IMR-90 (cell line): ENCODE measurements around the gene EIF1. TPM values are rescaled to one million over a fixed set of nuclear protein-coding genes. Genes with fewer than 3 reads are reported as not detected.

Source experiments
- ATAC-seq: fragments of 200-7000 bp; cut with Tn5 transposase; 2 replicates; pipeline ENCODE4 v1.9.1; 2020; ENCODE audit warnings: low read depth, mild to moderate bottlenecking, moderate library complexity
- BruUV-seq: library from RNA; stranded (reverse); fragments of 400-500 nt; replicated peaks from 2 replicates; lab custom pipeline; 2021; lab: Mats Ljungman, UMichigan
- CTCF ChIA-PET: fragments of 300-600 bp; formaldehyde crosslinking; extraction: SDS; loops from one replicate; lab custom pipeline; 2021; ENCODE audit warnings: antibody characterized with exemption; lab: Yijun Ruan, JAX
- POLR2A ChIA-PET: fragments of 300-600 bp; sonication (Branson Sonifier 250); formaldehyde crosslinking; loops from one replicate; lab custom pipeline; 2022; ENCODE audit warnings: antibody characterized with exemption; ENCODE audit not compliant: unreplicated experiment; lab: Charles Lee
- DNase-seq: peaks from one replicate; pipeline ENCODE4 v3.0.0; 2013
- H2AFZ ChIP-seq: replicated peaks from 2 replicates; pipeline ENCODE3; 2013; ENCODE audit warnings: low read length, mild to moderate bottlenecking; ENCODE audit not compliant: poor library complexity
- H2AK5ac ChIP-seq: 2 replicates; pipeline ENCODE4 v1.6.1; 2013; ENCODE audit warnings: low read depth, low read length, inconsistent platforms
- H2AK9ac ChIP-seq: replicated peaks from 2 replicates; pipeline ENCODE3; 2013; ENCODE audit warnings: mild to moderate bottlenecking, low read depth, low read length, moderate library complexity; ENCODE audit not compliant: poor library complexity
- H2BK120ac ChIP-seq: 2 replicates; pipeline ENCODE4 v1.6.1; 2013; ENCODE audit warnings: low read depth, low read length, inconsistent platforms
- H2BK15ac ChIP-seq: 3 replicates; pipeline ENCODE4 v1.6.1; 2013; ENCODE audit warnings: low read depth, low read length, inconsistent platforms
- H2BK20ac ChIP-seq: 2 replicates; pipeline ENCODE4 v1.6.1; 2013; ENCODE audit warnings: low read depth, mild to moderate bottlenecking, inconsistent platforms, low read length, moderate library complexity
- H2BK5ac ChIP-seq: 2 replicates; pipeline ENCODE4 v1.6.1; 2013; ENCODE audit warnings: mild to moderate bottlenecking, low read depth, low read length, inconsistent platforms; ENCODE audit not compliant: poor library complexity, severe bottlenecking
- H3K14ac ChIP-seq: replicated peaks from 2 replicates; pipeline ENCODE4 v1.6.1; 2013; ENCODE audit warnings: low read depth, low read length, inconsistent platforms
- H3K18ac ChIP-seq: 2 replicates; pipeline ENCODE4 v1.6.1; 2013; ENCODE audit warnings: low read depth, low read length, control low read depth
- H3K23ac ChIP-seq: 2 replicates; pipeline ENCODE4 v1.6.1; 2013; ENCODE audit warnings: low read depth, low read length, inconsistent platforms
- H3K27ac ChIP-seq: 2 replicates; pipeline ENCODE4 v1.5.1; 2013; ENCODE audit warnings: mild to moderate bottlenecking, control low read depth, low read length; ENCODE audit not compliant: insufficient read depth
- H3K27me3 ChIP-seq: 2 replicates; pipeline ENCODE4 v1.6.1; 2013; ENCODE audit warnings: low read length; ENCODE audit not compliant: control insufficient read depth, insufficient read depth
- H3K36me3 ChIP-seq: 2 replicates; pipeline ENCODE4 v1.6.1; 2013; ENCODE audit warnings: low read length, mixed read lengths; ENCODE audit not compliant: control insufficient read depth, insufficient read depth
- H3K4ac ChIP-seq: 2 replicates; pipeline ENCODE4 v1.6.1; 2013; ENCODE audit warnings: low read depth, low read length, inconsistent platforms
- H3K4me1 ChIP-seq: 2 replicates; pipeline ENCODE4 v1.6.1; 2013; ENCODE audit warnings: low read length, mixed read lengths; ENCODE audit not compliant: control insufficient read depth, insufficient read depth
- H3K4me2 ChIP-seq: 2 replicates; pipeline ENCODE4 v1.6.1; 2013; ENCODE audit warnings: low read depth, mild to moderate bottlenecking, control low read depth, low read length, moderate library complexity
- H3K4me3 ChIP-seq: 2 replicates; pipeline ENCODE4 v1.5.1; 2013; ENCODE audit warnings: low read depth, mild to moderate bottlenecking, control low read depth, low read length, moderate library complexity; ENCODE audit not compliant: insufficient read depth
- H3K56ac ChIP-seq: 2 replicates; pipeline ENCODE4 v1.6.1; 2013; ENCODE audit warnings: low read length, inconsistent platforms; ENCODE audit not compliant: insufficient read depth; ENCODE audit errors: extremely low read depth
- H3K79me1 ChIP-seq, 2 experiments: 2 replicates each; pipeline ENCODE4 v1.6.1; 2013; ENCODE audit warnings: low read length in 2 of 2, inconsistent platforms in 1 of 2, low read depth in 1 of 2
- H3K9ac ChIP-seq: 2 replicates; pipeline ENCODE4 v1.6.1; 2013; ENCODE audit warnings: low read depth, low read length, control low read depth
- H3K9me1 ChIP-seq: 2 replicates; pipeline ENCODE4 v1.6.1; 2013; ENCODE audit warnings: low read length, inconsistent platforms; ENCODE audit not compliant: insufficient read depth
- H3K9me3 ChIP-seq: 2 replicates; pipeline ENCODE4 v1.6.1; 2013; ENCODE audit warnings: low read length; ENCODE audit not compliant: control insufficient read depth, insufficient read depth
- H4K20me1 ChIP-seq: 2 replicates; pipeline ENCODE4 v1.6.1; 2013; ENCODE audit warnings: low read length, inconsistent platforms; ENCODE audit not compliant: insufficient read depth
- H4K5ac ChIP-seq: 2 replicates; pipeline ENCODE4 v1.6.1; 2013; ENCODE audit warnings: mild to moderate bottlenecking, low read depth, low read length, control low read depth
- H4K8ac ChIP-seq, 2 experiments: 2 replicates each; pipeline ENCODE4 v1.6.1; 2013; ENCODE audit warnings: low read depth in 2 of 2, low read length in 2 of 2, control low read depth in 1 of 2, inconsistent platforms in 1 of 2
- H4K91ac ChIP-seq: 2 replicates; pipeline ENCODE4 v1.6.1; 2013; ENCODE audit warnings: low read depth, low read length, inconsistent platforms; ENCODE audit not compliant: insufficient read depth
- CTCF ChIP-seq: conservative IDR thresholded peaks from 2 replicates; pipeline ENCODE4 v1.5.1; 2012; ENCODE audit warnings: mild to moderate bottlenecking, low read depth, low read length, improper control_type of control experiment
- ELK1 ChIP-seq: fragments of 150-350 bp; IDR thresholded peaks from 2 replicates; pipeline ENCODE4 v1.6.1; 2016; ENCODE audit warnings: low read depth, mild to moderate bottlenecking, low read length, moderate library complexity, borderline replicate concordance
- MXI1 ChIP-seq: IDR thresholded peaks from 2 replicates; pipeline ENCODE4 v1.6.1; 2012; ENCODE audit warnings: low read depth, mild to moderate bottlenecking, low read length, moderate library complexity, borderline replicate concordance
- POLR2A ChIP-seq: IDR thresholded peaks from 2 replicates; pipeline ENCODE4 v1.6.1; 2012; ENCODE audit warnings: mild to moderate bottlenecking, low read depth, low read length
- USF2 ChIP-seq: fragments of 150-350 bp; IDR thresholded peaks from 2 replicates; pipeline ENCODE4 v1.6.1; 2017; ENCODE audit warnings: mild to moderate bottlenecking, antibody characterized with exemption, low read length, low read depth
- WGBS, 2 experiments: methylation state at CpG; one replicate each; pipeline versions ENCODE4 v1.1.5 to v1.1.7; 2013; ENCODE audit warnings: missing lambda C conversion rate in 2 of 2; ENCODE audit not compliant: insufficient read length in 1 of 2; ENCODE audit errors: extremely low coverage in 2 of 2; 5-methylcytosine and 5-hydroxymethylcytosine counted together
- dilution Hi-C: fragments of 300-500 bp; cut with HindIII; formaldehyde crosslinking; loops from one replicate; pipeline ENCODE4 v1.14.3; 2018; ENCODE audit warnings: low sequenced_read_pairs; ENCODE audit not compliant: unreplicated experiment
- in situ Hi-C: fragments of 300-500 bp; cut with MboI; formaldehyde crosslinking; loops from 3 replicates; pipeline ENCODE4 v1.14.3; 2019; ENCODE audit warnings: low sequenced_read_pairs, inconsistent platforms, mixed read lengths
- intact Hi-C: fragments of 100-400 bp; cut with micrococcal nuclease; formaldehyde crosslinking; loops from 2 replicates; pipeline ENCODE4 v1.10.0; 2022
- polyA plus RNA-seq, 3 experiments: library from polyadenylated mRNA; depleted of rRNA; stranded (reverse); fragments of >200 nt; gene quantifications; 2 replicates each; pipeline ENCODE4 v1.2.3, GENCODE V29; 2012; ENCODE audit warnings: low replicate concordance in 1 of 3
- total RNA-seq: library from RNA; depleted of rRNA; stranded (reverse); fragments of >200 nt; gene quantifications from 2 replicates; pipeline ENCODE4 v1.2.3, GENCODE V29; 2012

Gene EIF1
- total and polyA plus RNA-seq, 2 of the 4 experiments (the other 2 are of a cell fraction): 89.4 to 381 TPM

- peak overlapping the region; percentile 97; the same call in 1 of the 2 replicates for H3K9ac ChIP-seq
- POLR2A ChIA-PET: no interaction called here
These were observed 1.8 kb downstream of the EIF1 start for GRCh38 chr17:41690497-41690896.

More at GRCh38 chr17:41690497-41690896, 1.8 kb downstream of the EIF1 start:
- Histone ChIP-seq H3K18ac (no peak overlapping the region), H3K4me3 (no peak overlapping the region), H3K23ac (peak overlapping the region; percentile 29; the same call in 1 of the 2 replicates), H3K9me3 (no peaks in the 10 kb centered on the region), H4K5ac (no peak overlapping the region), H2BK20ac (no peak overlapping the region), H4K91ac (no peak overlapping the region), H2AK9ac (no peak overlapping the region), H3K4me2 (peak overlapping the region; percentile 100; the same call in 1 of the 2 replicates), H2BK5ac (no peak overlapping the region), H3K4ac (no peak overlapping the region), H3K27ac (no peak overlapping the region), H3K79me1 (peaks cover 19 to 47% of the 10 kb centered on the region in 2 experiments), H3K56ac (peak overlapping the region; percentile 93; the same call in 1 of the 2 replicates), H2AFZ (no peak overlapping the region), H3K9me1 (peaks cover 15% of the 10 kb centered on the region), H4K20me1 (peaks cover 63% of the 10 kb centered on the region), H2BK120ac (no peak overlapping the region), H4K8ac (no peak overlapping the region; a peak in 1 of 4 replicates), H2BK15ac (no peak overlapping the region), H2AK5ac (no peak overlapping the region), H3K36me3 (peaks cover 46% of the 10 kb centered on the region), H3K14ac (peak overlapping the region; percentile 40; the same call in 1 of the 2 replicates), H3K27me3 (no peaks in the 10 kb centered on the region), H3K4me1 (peaks cover 3% of the 10 kb centered on the region)
- no peak for ATAC-seq
- intact Hi-C loops: no loop called here
- DNase-seq: no peak
- BruUV-seq: no TSS peak
- no CpG with 5 or more reads among the region's 2 CpGs for WGBS, 2 experiments
- dilution Hi-C loops: no loop called here
- in situ Hi-C loops: no loop called here
- CTCF ChIA-PET: interaction anchor here (0.8 to 0.9 kb wide), 2 partner anchors 12 to 34 kb away, joined by 3 read pairs; no protein-coding TSS in a partner anchor
- no peak for TF ChIP-seq CTCF
- no peak for TF ChIP-seq MXI1
- peak; percentile 1; the same call in 1 of the 2 replicates for TF ChIP-seq POLR2A
- TF ChIP-seq ELK1: no peak
- TF ChIP-seq USF2: no peak
